ENCODE data around the gene THRSP. TPM values are rescaled to one million over a fixed set of nuclear protein-coding genes. Genes with fewer than 3 reads are reported as not detected.

THRSP gene
- total RNA-seq, 1 donor from 2014 or later: not detected

DNA sequence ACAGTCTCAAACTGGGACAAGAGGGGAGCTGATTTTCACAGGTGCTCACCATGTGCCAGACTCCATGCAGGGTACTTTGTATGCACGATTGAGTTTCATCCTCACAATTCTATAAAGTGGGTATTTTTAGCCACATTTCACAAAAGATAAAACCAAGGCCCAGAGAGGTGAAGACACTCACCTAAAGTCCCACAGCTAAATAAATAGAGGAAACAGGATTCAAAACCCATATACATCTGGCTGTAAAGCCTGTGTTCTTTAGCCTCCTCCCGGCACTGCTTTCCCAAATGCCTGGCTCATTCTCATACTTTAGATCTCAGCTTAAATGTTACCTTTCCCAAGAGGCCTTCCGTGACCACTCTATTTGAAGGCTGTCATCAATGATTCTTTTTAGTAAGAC is 27.3 kb upstream of the THRSP start:
- Histone ChIP-seq H3K27ac (no peak overlapping the region), H3K9me3 (no peaks in the 10 kb centered on the region), H3K4me1 (peaks cover 24% of the 10 kb centered on the region), H3K4me3 (no peak overlapping the region), H3K36me3 (no peaks in the 10 kb centered on the region), H3K27me3 (ENCODE audit: low read depth) (no peaks in the 10 kb centered on the region)
- DNase-seq (no peak), ATAC-seq (no peak)
- TF ChIP-seq, protein P1, sequence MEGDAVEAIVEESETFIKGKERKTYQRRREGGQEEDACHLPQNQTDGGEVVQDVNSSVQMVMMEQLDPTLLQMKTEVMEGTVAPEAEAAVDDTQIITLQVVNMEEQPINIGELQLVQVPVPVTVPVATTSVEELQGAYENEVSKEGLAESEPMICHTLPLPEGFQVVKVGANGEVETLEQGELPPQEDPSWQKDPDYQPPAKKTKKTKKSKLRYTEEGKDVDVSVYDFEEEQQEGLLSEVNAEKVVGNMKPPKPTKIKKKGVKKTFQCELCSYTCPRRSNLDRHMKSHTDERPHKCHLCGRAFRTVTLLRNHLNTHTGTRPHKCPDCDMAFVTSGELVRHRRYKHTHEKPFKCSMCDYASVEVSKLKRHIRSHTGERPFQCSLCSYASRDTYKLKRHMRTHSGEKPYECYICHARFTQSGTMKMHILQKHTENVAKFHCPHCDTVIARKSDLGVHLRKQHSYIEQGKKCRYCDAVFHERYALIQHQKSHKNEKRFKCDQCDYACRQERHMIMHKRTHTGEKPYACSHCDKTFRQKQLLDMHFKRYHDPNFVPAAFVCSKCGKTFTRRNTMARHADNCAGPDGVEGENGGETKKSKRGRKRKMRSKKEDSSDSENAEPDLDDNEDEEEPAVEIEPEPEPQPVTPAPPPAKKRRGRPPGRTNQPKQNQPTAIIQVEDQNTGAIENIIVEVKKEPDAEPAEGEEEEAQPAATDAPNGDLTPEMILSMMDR (IDR thresholded peaks at IDR 0.05): no peak
- intact Hi-C loops (cut with DNase I): no loop called here

DNA sequence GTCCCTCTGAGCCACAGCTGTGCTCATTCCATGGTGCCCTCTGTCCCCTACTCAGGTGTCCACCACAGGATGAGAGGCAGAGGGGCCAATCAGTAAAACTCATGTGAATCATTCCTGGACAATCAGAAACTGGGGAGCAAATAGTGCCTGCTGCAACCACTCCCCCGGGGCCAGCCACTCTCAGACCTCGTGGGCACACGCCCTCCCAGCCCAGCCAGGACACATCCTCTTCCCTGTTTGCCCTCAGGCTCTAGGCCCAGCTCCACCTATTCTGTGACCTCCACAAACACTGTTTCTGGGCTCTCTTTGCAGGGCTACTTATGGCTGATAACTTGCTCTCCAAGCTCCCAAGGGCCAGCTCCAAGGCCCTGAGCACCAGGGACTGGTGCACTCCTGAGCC is 26.6 kb upstream of the THRSP start:
- H3K27ac ChIP-seq: no peak overlapping the region

DNA sequence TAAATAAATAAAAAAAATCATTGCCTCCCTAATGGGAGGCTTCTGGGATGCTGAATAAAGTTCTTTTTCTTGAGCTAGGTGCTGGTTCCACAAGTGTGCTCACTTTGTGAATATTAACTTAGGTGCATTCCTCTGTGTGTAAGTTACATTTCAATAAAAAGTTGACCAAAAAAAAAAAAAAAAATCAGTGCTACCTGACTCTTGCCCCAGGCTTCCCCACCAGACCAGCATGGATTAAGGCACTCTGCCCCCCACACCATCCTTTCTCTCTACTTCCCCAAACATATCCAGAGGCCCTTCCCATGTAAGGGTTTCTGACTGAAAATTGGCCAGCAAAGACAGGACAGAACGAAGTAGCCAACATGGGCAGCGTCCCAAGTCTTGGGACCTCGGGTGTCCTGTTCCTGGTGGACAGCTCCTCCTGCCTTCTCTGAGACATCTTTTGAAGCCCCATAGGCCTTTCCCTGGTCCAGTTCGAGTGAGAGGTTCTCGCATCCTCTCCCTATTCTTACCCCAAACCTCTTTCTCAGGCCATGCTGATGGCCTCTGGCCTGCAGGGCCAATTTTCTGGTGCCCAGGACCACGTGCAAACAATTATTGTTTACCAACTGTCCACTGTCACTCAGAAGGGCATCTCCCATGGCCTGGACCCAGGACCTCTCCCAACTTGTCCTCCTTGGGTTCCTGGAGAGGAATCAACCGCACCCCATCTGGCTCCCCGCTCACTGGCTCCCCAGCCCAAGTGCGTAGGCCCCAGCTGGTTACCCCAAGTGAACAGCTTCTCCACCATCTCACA is 25.6 kb upstream of the THRSP start:
- Histone ChIP-seq H3K9me3 (no peaks in the 10 kb centered on the region), H3K4me3 (no peak overlapping the region), H3K36me3 (no peaks in the 10 kb centered on the region), H3K27ac (no peak overlapping the region), H3K27me3 (ENCODE audit: low read depth) (no peaks in the 10 kb centered on the region), H3K4me1 (peaks cover 24% of the 10 kb centered on the region)
- intact Hi-C loops (cut with DNase I): no loop called here
- ATAC-seq: no peak
- DNase-seq: no peak
- TF ChIP-seq, protein P1 (IDR thresholded peaks at IDR 0.05): no peak

More for the DNA sequence above, 26.6 kb upstream of the THRSP start:
- peak; percentile 76 for DNase-seq
- intact Hi-C loops (cut with DNase I): no loop called here
- Histone ChIP-seq H3K4me3 (no peak overlapping the region), H3K9me3 (no peaks in the 10 kb centered on the region), H3K36me3 (no peaks in the 10 kb centered on the region), H3K4me1 (peaks cover 24% of the 10 kb centered on the region), H3K27me3 (ENCODE audit: low read depth) (no peaks in the 10 kb centered on the region)
- TF ChIP-seq, protein P1 (IDR thresholded peaks at IDR 0.05): no peak
- peak; percentile 85 to 91 for ATAC-seq

DNA sequence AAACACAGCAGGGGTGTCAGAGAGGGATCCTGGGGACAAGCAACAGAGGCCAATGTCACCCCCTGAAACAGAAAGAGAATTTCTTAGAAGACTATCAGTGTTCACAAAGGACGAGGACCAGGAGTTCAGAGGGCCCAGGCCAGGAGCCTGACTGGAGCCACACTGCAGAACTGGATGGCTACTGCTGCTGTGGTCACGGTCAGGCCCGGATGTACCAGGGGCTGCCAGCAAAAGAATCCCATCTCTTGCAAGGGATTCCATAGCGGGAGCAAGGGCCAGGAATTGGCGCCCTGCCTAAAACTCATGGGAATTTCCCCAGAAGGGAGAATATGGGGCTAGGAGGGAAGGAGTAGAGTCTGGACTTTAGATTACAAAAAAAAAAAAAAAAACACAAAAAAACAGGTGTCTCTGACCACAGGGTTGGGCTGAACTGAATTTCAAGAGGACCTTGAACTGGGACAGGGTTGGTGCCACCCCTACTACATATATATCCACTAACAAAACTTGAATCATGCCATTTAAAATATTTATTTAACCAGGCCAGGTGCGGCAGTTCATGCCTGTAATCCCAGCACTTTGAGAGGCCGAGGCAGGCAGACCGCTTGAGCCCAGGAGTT is 24.9 kb upstream of the THRSP start:
- intact Hi-C loops (cut with DNase I): no loop called here
- H3K4me1 ChIP-seq: peaks cover 24% of the 10 kb centered on the region
- H3K36me3 ChIP-seq: no peaks in the 10 kb centered on the region
- TF ChIP-seq, protein P1 (IDR thresholded peaks at IDR 0.05): no peak
- H3K4me3 ChIP-seq: no peak overlapping the region
- H3K27ac ChIP-seq: no peak overlapping the region
- no peaks in the 10 kb centered on the region for H3K9me3 ChIP-seq
- no peaks in the 10 kb centered on the region for H3K27me3 ChIP-seq (ENCODE audit: low read depth)
- ATAC-seq (peak in 1 of 2 donors; percentile 3), DNase-seq (no peak)

DNA sequence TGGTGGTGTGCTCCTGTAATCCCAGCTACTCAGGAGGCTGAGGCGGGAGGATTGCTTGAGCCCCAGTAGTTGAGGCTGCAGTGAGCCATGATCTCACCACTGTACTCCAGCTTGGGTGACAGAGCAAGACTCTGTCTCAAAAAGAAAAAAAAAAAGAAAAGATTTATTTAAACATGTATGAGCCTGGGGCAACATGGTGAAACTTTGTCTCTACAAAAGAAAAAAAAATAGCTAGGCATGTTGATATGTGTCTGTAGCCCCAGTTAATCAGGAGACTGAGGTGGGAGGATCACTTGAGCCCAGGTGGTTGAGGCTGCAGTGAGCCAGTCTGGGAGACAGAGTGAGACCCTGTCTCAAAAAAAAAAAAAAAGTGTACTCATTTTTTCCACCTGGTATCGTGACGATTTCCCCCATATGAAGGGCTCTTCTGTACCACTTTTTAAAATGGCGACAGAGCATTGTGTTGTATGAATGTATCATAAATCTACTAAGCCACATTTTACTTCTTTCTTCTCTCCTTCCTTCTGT is 24.2 kb upstream of the THRSP start:
- intact Hi-C loops (cut with DNase I): no loop called here
- H3K27me3 ChIP-seq (ENCODE audit: low read depth): no peaks in the 10 kb centered on the region
- no peaks in the 10 kb centered on the region for H3K9me3 ChIP-seq
- TF ChIP-seq, protein P1 (IDR thresholded peaks at IDR 0.05): no peak
- no peaks in the 10 kb centered on the region for H3K36me3 ChIP-seq
- H3K4me1 ChIP-seq: peaks cover 28% of the 10 kb centered on the region
- H3K27ac ChIP-seq: peak overlapping the region; percentile 65
- ATAC-seq (no peak), DNase-seq (no peak)
- H3K4me3 ChIP-seq: no peak overlapping the region

Measured in lower lobe of right lung (tissue), 2 donors.